T-helper 22 cell (primary cell): Measurements from ENCODE around the gene GEN1.
"Not testable (repeated sequence)": the region's sequence is repeated elsewhere in the genome, so short reads cannot be mapped to it uniquely, and the experiment has no call there.

Experiments
- DNase-seq: peaks from one replicate; pipeline ENCODE4 v3.0.0-alpha.2; 2020; ENCODE audit warnings: low read depth

Gene GEN1

GRCh38 chr2:17798338-17798737 lies 44.4 kb downstream of the GEN1 start:
- DNase-seq = no peak

DNA sequence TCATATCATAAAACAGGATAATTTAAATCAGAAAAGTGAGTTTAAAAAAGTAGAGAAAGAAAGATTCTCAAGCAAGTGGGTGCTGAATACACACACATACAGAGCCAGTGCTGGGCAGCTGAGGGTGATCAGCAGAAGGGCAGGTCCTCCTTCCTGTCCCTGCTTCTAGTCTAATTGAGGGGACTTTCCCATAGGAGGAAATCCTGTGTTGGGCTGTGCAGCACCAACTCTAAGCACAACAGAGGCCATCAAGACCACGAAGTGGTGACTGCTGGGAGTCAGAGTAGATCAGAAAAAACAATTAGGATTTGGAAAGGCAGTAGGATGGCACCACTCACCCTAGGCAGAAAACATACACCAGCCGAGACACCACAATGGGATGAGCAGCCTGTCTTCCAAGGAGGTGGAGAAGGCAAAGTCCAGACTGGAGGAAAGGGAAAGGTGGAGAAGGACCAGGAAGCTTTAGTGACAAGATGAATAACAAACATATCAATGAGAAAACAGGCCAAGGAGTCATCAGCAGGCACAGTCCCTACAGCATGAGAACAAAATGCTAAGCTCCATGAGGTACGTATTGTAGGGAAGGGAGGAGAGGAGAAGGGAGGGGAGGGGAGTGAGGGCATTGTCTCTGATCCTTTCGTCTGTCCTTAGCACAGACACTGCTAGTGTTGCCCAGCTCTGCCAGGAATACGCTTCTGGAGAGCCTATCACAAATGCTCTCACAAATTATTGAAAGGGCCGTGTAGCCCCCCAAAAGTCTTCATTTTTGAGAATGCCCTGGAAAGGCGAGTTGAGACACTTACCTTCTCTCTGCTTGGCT lies 45.6 kb downstream of the GEN1 start:
- no peak for DNase-seq

- DNase-seq = no peak
Observed at GRCh38 chr2:17800219-17800618, 46.3 kb downstream of the GEN1 start.

DNA sequence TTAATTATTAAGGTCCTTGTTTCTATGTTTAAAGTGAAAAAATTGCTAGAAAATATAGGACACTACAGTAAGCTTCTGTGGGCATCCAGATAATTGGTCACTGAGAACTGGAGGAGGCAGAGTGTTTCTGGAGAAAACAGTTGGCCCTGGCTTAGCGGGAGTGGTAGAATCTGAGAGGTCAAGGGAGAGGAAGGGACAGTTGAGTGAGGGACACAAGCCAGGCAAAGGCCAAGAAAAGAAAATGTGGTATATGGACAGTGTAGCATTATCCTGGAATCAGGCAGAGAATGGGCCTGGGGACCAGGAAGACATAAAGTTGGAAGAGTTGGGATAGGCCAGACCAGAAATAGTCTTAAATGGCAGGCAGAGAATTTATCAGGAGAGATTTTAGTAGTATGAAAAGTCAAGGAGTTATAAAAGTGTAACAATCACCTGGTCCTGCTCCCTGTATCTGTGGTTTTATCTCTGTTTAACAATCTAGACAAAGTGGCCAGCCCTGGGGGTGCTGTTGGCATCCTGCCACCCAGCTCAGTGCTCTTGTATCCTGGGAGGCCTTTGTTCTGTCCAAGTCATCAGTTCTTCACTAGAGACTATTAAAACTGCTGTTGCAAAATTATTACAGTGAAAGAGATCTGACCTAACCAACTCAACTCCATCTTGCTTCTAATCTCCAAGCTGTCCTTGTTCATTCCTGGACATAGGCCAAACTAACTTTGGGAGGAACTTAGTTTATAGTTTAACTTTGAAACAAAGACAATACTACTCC lies 46.9 kb downstream of the GEN1 start:
- DNase-seq = no peak

GRCh38 chr2:17803497-17803896 lies 49.6 kb downstream of the GEN1 start:
- no peak for DNase-seq

GRCh38 chr2:17804358-17804757 lies 50.4 kb downstream of the GEN1 start:
- no peak for DNase-seq

DNA sequence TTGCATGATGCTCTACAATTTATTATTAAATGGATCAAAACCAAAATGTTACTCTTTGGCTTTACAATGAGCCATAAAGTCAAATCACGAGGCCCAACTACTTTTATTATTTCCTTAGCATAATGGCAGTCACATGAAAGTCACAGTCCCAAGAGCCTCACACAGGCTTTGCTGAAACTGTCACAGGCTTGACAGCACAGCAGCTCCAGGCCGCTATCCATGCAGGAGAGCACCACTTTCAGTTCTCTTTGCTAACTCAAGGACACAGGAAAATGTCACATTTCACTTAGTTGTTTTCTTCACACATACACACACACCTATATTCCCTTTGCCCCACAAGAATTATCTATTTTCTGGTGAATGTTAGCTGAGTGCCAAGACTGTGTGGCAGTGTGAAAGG lies 51.2 kb downstream of the GEN1 start:
- no peak for DNase-seq

DNA sequence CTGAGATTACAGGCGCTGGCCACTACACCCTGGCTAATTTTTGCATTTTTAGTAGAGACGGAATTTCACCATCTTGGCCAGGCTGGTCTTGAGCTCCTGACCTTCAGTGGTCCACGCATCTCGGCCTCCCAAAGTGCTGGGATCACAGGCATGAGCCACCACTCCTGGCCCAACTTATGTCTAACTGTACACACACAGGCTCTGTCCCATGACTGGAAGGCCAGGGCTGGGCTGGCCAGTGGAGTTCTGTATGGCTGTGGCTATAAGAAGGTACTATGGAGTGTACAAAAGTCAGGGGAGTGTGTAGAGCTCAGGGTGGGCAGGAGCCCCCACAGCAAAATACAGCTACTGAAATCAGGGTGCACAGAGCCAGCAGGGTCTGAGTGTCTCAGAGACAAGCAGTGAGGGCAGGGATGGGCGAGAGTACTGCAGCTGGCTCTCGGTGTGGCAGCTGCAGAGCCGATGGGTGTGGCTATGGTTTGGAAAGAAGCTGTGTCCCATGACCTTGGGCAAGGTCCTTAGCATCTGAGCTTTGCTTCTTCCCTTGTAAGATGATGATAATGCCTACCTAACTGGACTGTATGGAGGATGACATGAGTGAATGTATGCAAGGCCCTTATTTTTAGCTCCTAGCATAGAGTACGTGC lies 51.9 kb downstream of the GEN1 start:
- no peak for DNase-seq

DNA sequence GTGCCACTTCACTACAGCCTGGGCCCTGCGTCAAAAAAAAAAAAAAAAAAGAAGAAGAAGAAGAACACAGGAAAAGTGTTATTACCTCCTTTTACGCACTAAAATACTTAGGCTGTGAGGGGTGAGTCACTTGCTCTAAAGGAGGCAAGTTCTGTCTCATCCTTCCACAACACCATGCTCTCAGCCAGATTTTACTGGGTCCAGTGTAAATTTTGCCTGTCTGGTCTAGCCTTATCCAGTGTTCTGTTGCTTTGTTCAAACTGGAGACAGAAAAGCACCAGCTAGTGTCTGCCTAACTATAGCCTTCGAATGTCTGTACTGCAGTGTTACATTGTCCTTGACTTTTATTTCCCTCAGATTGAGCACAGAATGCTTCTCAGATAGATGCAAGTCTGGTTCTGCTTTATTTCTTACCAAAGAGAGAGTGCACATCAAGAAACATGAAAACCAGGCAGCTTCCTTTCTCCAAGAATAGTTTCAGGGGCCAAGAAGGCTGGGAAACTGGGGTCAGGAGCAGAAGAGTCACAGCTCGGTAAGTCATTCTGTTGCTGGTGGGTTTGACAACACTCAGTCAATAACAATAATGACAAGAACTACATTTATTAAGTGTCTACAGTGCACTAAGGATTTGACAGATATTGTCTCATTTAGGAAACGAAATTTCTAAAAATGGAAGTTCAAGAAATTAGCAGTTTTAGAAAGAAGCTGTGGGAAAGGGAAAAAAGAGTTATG lies 59.2 kb downstream of the GEN1 start:
- no peak for DNase-seq

- no peak for DNase-seq
Observed at GRCh38 chr2:17813742-17814473, 60.0 kb downstream of the GEN1 start.

DNA sequence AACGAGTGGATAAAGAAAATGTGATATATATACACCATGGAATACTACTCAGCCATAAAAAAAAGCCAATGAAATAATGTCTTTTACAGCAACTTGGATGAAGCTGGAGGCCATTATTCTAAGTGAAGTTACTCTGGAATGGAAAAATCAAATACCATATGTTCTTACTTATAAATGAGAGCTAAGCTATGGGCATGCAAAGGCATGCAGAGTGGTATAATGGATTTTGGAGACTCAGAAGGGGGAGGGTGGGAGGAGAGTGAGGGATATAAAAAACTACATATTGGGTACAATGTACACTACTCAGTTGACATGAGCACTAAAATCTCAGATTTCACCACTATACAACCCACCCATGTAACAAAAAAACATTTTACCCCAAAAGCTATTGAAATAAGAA lies 60.7 kb downstream of the GEN1 start:
- no peak for DNase-seq

- no peak for DNase-seq
Observed at GRCh38 chr2:17815468-17816184, 61.7 kb downstream of the GEN1 start.

GRCh38 chr2:17816396-17817245 lies 62.7 kb downstream of the GEN1 start, which contains the start of gene MSGN1:
Gene MSGN1 (plus strand): TSS chr2:17816460. CDS start chr2:17816519, 59 bp downstream.
- DNase-seq = no peak

DNA sequence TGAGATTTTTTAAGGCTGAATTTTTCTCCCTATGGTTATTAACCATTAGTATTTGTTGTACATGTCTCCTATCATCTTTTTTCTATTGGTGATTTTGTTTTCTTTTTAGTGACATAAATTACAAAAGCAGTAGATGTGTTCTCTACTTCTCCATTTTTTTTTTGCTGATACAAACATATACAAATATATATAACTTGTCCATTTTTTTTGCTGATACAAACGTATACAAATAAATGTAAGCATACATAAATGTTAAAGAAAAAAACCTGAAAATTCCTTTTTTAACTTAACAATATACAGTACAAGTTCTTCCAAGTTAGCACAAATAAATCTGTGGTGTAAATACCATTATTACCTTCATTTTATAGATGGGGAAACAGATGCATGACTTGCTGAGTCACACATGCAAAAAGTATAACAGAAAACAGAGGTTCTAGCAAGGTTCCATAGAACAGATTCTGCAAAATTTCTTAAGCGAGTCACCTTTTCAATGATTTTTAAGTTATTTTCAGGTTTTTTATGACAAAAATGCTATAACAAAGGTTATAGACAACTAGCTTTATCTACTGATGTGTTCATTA lies 64.4 kb downstream of the GEN1 start:
- DNase-seq = no peak

- DNase-seq = no peak
Observed at GRCh38 chr2:17821080-17821479, 67.1 kb downstream of the GEN1 start.

GRCh38 chr2:17821535-17822444 lies 67.9 kb downstream of the GEN1 start:
- DNase-seq = no peak

- no peak for DNase-seq
Observed at GRCh38 chr2:17822445-17823117, 68.6 kb downstream of the GEN1 start.

DNA sequence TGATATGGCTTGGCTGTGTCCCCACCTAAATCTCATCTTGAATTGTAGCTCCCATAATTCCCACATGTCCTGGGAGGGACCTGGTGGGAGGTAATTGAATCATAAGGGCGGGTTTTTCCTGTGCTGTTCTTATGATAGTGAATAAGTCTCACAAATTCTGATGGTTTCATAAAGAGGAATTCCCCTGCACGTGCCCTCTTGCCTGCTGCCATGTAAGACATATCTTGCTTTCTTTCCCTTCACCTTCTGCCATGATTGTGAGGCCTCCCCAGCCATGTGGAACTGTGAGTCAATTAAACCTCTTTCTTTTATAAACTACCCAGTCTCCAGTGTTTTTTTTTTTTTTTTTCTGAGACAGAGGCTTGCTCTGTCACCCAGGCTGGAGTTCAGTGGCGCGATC lies 69.7 kb downstream of the GEN1 start:
- not testable (repeated sequence) for DNase-seq
